Natural killer cell (primary cell): Measurements from ENCODE around the gene GALNT2. TPM values are rescaled to one million over a fixed set of nuclear protein-coding genes. Genes with fewer than 3 reads are reported as not detected.
A peak's percentile ranks its signal among the peaks of the same experiment; 100 is the strongest.

Experiments used
- ATAC-seq, 3 donors: fragments of 150-1000 bp in 2 of 3; fragments of 200-7000 bp in 1 of 3; cut with Tn5 transposase; 1 replicate in 1 of 3; 2 replicates in 2 of 3; pipeline ENCODE4 v1.10.0; 2021; ENCODE audit warnings: mild to moderate bottlenecking in 2 of 3, moderate library complexity in 2 of 3
- DNase-seq, 2 donors: peaks; one replicate each; pipeline versions ENCODE4 v3.0.0 to v3.0.0-alpha.2; 2013 to 2021; ENCODE audit warnings: mixed read lengths in 1 of 2
- H3K27ac ChIP-seq: one replicate; pipeline ENCODE4 v1.5.1; 2013; ENCODE audit warnings: mild to moderate bottlenecking, low read length
- H3K27me3 ChIP-seq: one replicate; pipeline ENCODE4 v1.6.1; 2013; ENCODE audit warnings: low read length; ENCODE audit not compliant: control insufficient read depth, insufficient read depth
- H3K36me3 ChIP-seq: one replicate; pipeline ENCODE4 v1.6.1; 2013; ENCODE audit warnings: low read length; ENCODE audit not compliant: control insufficient read depth, insufficient read depth
- H3K4me1 ChIP-seq: one replicate; pipeline ENCODE4 v1.6.1; 2013; ENCODE audit warnings: low read length; ENCODE audit not compliant: control insufficient read depth, insufficient read depth
- H3K4me3 ChIP-seq: one replicate; pipeline ENCODE4 v1.5.1; 2013; ENCODE audit warnings: low read length
- H3K9me3 ChIP-seq: one replicate; pipeline ENCODE4 v1.6.1; 2013; ENCODE audit warnings: low read length; ENCODE audit not compliant: control insufficient read depth, insufficient read depth
- H3K27ac Mint-ChIP-seq, 2 donors: one replicate each; pipeline ENCODE4 v1.8.0; 2022; ENCODE audit warnings: mild to moderate bottlenecking in 2 of 2, mixed read lengths in 2 of 2, moderate library complexity in 1 of 2
- H3K27me3 Mint-ChIP-seq, 2 donors: one replicate each; pipeline ENCODE4 v1.8.0; 2022; ENCODE audit warnings: low read depth in 2 of 2, mixed read lengths in 2 of 2
- H3K36me3 Mint-ChIP-seq: one replicate; pipeline ENCODE4 v1.8.0; 2022; ENCODE audit warnings: mixed read lengths
- H3K4me1 Mint-ChIP-seq, 2 donors: one replicate each; pipeline ENCODE4 v1.8.0; 2022; ENCODE audit warnings: mixed read lengths in 2 of 2
- H3K4me3 Mint-ChIP-seq: one replicate; pipeline ENCODE4 v1.8.0; 2022; ENCODE audit warnings: mild to moderate bottlenecking, moderate library complexity, mixed read lengths
- H3K9me3 Mint-ChIP-seq, 2 donors: one replicate each; pipeline ENCODE4 v1.8.0; 2022; ENCODE audit warnings: mixed read lengths in 2 of 2
- WGBS: methylation state at CpG from one replicate; pipeline ENCODE4 v1.1.7; 2013; ENCODE audit warnings: missing lambda C conversion rate; ENCODE audit not compliant: insufficient coverage; 5-methylcytosine and 5-hydroxymethylcytosine counted together
- intact Hi-C: fragments of 100-400 bp; cut with micrococcal nuclease; formaldehyde crosslinking; loops from one replicate; pipeline ENCODE4 v1.14.2; 2022
- total RNA-seq, 4 donors: library from RNA; stranded (reverse); fragments of 120-200 nt in 1 of 4; gene quantifications; one replicate each; pipeline versions ENCODE4 v1.2.3 to v1.2.4, GENCODE V29; 2013 to 2022
- TF ChIP-seq, protein P1 (sequence below): fragments of 200-600 bp; IDR thresholded peaks from one replicate; pipeline ENCODE4 v1.8.0; 2022; ENCODE audit warnings: antibody characterized with exemption

The GALNT2 gene
- total RNA-seq, 3 donors from 2014 or later (not counting 1 experiment from before 2014, with no cell fraction given), result 31.2 to 53.6 (median 47.3) TPM

DNA sequence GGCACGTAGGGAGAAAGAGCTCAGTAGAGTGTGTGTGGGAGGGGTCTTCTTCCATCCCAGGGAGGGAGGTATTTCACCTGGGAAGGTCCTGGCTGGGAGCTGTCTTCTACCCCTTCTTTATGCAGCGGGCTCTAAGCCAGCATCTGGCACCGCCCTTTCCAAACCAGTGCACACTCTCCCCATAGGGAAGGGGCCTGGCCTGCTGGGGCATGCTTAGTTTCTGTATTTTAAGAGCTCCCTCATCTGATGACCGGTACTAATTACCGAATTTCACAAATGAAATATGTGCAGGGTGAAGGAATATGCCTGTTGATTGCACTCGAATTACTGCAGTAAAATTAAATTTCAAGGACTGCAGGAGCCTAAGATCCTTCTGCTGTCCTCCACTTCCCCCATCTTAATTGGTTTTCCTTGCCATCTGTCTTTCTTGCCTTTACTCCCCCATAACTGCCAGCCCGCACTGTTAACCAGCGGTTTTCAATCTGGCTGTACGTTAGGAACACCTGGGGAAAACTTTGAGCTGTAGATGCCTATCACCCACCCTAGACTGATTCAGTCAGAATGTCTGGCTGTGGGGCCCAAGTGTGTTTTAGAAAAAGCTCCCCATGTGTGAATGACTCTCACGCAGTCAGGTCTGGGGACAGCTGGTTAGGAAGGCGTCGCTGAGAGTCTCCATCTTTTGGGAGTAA is 20.1 kb downstream of the GALNT2 start:
- Histone ChIP-seq H3K4me3 (no peak overlapping the region), H3K27me3 (no peaks in the 10 kb centered on the region), H3K9me3 (peaks cover 10% of the 10 kb centered on the region), H3K36me3 (no peaks in the 10 kb centered on the region), H3K4me1 (peaks cover 10% of the 10 kb centered on the region), H3K27ac (no peak overlapping the region)
- ATAC-seq (no peak), DNase-seq (no peak)
- peaks cover 72 to 80% of the 10 kb centered on the region in 2 donors for H3K4me1 Mint-ChIP-seq
- intact Hi-C loops, result no loop called here
- no peaks in the 10 kb centered on the region for H3K27me3 Mint-ChIP-seq
- peaks cover 4% of the 10 kb centered on the region in 2 donors for H3K9me3 Mint-ChIP-seq
- peak overlapping the region in 1 of 2 donors; percentile 3 for H3K27ac Mint-ChIP-seq
- no peak overlapping the region for H3K4me3 Mint-ChIP-seq
- H3K36me3 Mint-ChIP-seq, result no peaks in the 10 kb centered on the region
- TF ChIP-seq, protein P1, sequence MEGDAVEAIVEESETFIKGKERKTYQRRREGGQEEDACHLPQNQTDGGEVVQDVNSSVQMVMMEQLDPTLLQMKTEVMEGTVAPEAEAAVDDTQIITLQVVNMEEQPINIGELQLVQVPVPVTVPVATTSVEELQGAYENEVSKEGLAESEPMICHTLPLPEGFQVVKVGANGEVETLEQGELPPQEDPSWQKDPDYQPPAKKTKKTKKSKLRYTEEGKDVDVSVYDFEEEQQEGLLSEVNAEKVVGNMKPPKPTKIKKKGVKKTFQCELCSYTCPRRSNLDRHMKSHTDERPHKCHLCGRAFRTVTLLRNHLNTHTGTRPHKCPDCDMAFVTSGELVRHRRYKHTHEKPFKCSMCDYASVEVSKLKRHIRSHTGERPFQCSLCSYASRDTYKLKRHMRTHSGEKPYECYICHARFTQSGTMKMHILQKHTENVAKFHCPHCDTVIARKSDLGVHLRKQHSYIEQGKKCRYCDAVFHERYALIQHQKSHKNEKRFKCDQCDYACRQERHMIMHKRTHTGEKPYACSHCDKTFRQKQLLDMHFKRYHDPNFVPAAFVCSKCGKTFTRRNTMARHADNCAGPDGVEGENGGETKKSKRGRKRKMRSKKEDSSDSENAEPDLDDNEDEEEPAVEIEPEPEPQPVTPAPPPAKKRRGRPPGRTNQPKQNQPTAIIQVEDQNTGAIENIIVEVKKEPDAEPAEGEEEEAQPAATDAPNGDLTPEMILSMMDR, result no peak
- WGBS, result 95% methylated on average over 11 of the region's 12 CpGs

DNA sequence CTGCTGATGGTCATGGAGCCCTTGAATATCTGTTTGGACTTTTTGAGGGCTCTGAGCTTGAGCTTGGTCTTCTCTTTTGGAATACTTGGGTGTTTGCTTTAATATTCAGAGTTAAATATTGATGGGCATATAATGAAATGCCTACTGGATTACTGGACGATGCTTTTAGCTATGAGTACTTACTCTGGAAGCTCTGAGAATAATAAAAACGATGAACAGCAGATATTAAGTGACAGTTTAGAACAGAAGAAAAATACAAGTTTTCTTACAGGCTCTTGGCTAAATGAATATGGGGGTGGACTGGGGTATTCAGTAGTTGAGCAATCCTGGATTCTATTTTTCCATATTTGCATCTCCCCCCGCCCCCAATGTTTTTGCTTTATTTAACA is 20.7 kb downstream of the GALNT2 start:
- H3K27me3 ChIP-seq, result no peaks in the 10 kb centered on the region
- no peak overlapping the region for H3K27ac ChIP-seq
- Mint-ChIP-seq H3K4me3 (no peak overlapping the region), H3K36me3 (no peaks in the 10 kb centered on the region), H3K4me1 (peaks cover 66 to 75% of the 10 kb centered on the region in 2 donors), H3K27me3 (no peaks in the 10 kb centered on the region), H3K27ac (peak overlapping the region in 1 of 2 donors; percentile 3), H3K9me3 (peaks cover 1 to 2% of the 10 kb centered on the region in 2 donors)
- no peaks in the 10 kb centered on the region for H3K36me3 ChIP-seq
- DNase-seq, result no peak
- peaks cover 6% of the 10 kb centered on the region for H3K9me3 ChIP-seq
- 98% methylated on average over 2 of the region's 3 CpGs for WGBS
- intact Hi-C loops, result no loop called here
- no peak overlapping the region for H3K4me3 ChIP-seq
- no peak for ATAC-seq
- H3K4me1 ChIP-seq, result peaks cover 10% of the 10 kb centered on the region
- TF ChIP-seq, protein P1, result no peak

- no peak for DNase-seq
- intact Hi-C loops, result no loop called here
- 85% methylated on average over 6 of the region's 6 CpGs for whole genome bisulfite sequencing
- Histone ChIP-seq H3K4me1 (no peaks in the 10 kb centered on the region), H3K27me3 (no peaks in the 10 kb centered on the region), H3K27ac (no peak overlapping the region), H3K36me3 (no peaks in the 10 kb centered on the region), H3K4me3 (no peak overlapping the region), H3K9me3 (no peaks in the 10 kb centered on the region)
- Mint-ChIP-seq H3K4me3 (no peak overlapping the region), H3K27ac (no peak overlapping the region), H3K9me3 (no peaks in the 10 kb centered on the region), H3K27me3 (no peaks in the 10 kb centered on the region), H3K4me1 (peaks cover 51% of the 10 kb centered on the region in 2 donors), H3K36me3 (no peaks in the 10 kb centered on the region)
- TF ChIP-seq, protein P1, result no peak
- ATAC-seq, result no peak
Measured at GRCh38 chr1:230090194-230090711, 23.2 kb downstream of the GALNT2 start.
